HCT116 (cell line): ENCODE results near the gene ADD1. TPM values are rescaled to one million over a fixed set of nuclear protein-coding genes. Genes with fewer than 3 reads are reported as not detected.

Source experiments
- ATAC-seq: fragments of 200-7000 bp; cut with Tn5 transposase; 2 replicates; pipeline ENCODE4 v1.9.1; 2020; ENCODE audit warnings: mild to moderate bottlenecking, moderate library complexity
- BruUV-seq: library from RNA; stranded (reverse); fragments of 400-500 nt; replicated peaks from 2 replicates; lab custom pipeline; 2021; lab: Mats Ljungman, UMichigan
- CTCF ChIA-PET: fragments of 300-600 bp; sonication (Branson Sonifier 250); formaldehyde crosslinking; loops from one replicate; lab custom pipeline; 2021; ENCODE audit warnings: antibody characterized with exemption; lab: Charles Lee
- POLR2A ChIA-PET: fragments of 300-600, 350-600 bp; sonication (Branson Sonifier 250); formaldehyde crosslinking; loops from one replicate; lab custom pipeline; 2021; ENCODE audit warnings: antibody characterized with exemption; lab: Charles Lee
- RAD21 ChIA-PET, 2 experiments: fragments of 300-600 bp; sonication (Branson Sonifier 250); formaldehyde crosslinking; loops; one replicate each; lab custom pipeline; 2023; ENCODE audit warnings: low total read pairs in 2 of 2; ENCODE audit not compliant: uncharacterized antibody in 2 of 2, unreplicated experiment in 2 of 2, low non-redundant PET in 1 of 2; lab: Charles Lee
- DNase-seq: peaks from one replicate; pipeline ENCODE4 v3.0.0-alpha.2; 2010; ENCODE audit warnings: low read depth, low spot score
- H2AFZ ChIP-seq: fragments of 200-600 bp; shearing (Covaris generic), sonication (generic); 2 replicates; pipeline ENCODE4 v1.6.1; 2017; ENCODE audit warnings: low read depth, mixed run types, mixed read lengths, antibody characterized with exemption, low read length; ENCODE audit not compliant: poor library complexity, severe bottlenecking
- H3K27ac ChIP-seq: 2 replicates; pipeline ENCODE4 v1.5.1; 2012; ENCODE audit warnings: low read depth, low read length
- H3K27me3 ChIP-seq: fragments of 200-600 bp; sonication (generic); 2 replicates; pipeline ENCODE4 v1.6.1; 2016; ENCODE audit warnings: mixed run types, low read length, mixed read lengths; ENCODE audit not compliant: insufficient read depth
- H3K36me3 ChIP-seq, 2 experiments: fragments of 200-500 bp in 1 of 2; fragments of 200-600 bp in 1 of 2; sonication (Bioruptor generic) in 1 of 2; sonication (generic) in 1 of 2; 2 replicates each; pipeline versions ENCODE4 v1.5.1 to v1.6.1; 2014 to 2016; ENCODE audit warnings: low read length in 2 of 2, inconsistent platforms in 1 of 2, mixed read lengths in 1 of 2, mixed run types in 1 of 2; ENCODE audit not compliant: insufficient read depth in 2 of 2, control insufficient read depth in 1 of 2
- H3K4me1 ChIP-seq, 2 experiments: fragments of 200-600 bp in 1 of 2; sonication (generic) in 1 of 2; 2 replicates each; pipeline versions ENCODE4 v1.5.1 to v1.6.1; 2012 to 2017; ENCODE audit warnings: low read length in 2 of 2, inconsistent platforms in 1 of 2, mild to moderate bottlenecking in 1 of 2, mixed read lengths in 1 of 2, mixed run types in 1 of 2, moderate library complexity in 1 of 2; ENCODE audit not compliant: insufficient read depth in 2 of 2, control insufficient read depth in 1 of 2
- H3K4me2 ChIP-seq: fragments of 200-600 bp; sonication (generic); 2 replicates; pipeline ENCODE4 v1.6.1; 2017; ENCODE audit warnings: mixed run types, low read length, mixed read lengths
- H3K4me3 ChIP-seq, 2 experiments: fragments of 200-600 bp in 1 of 2; sonication (generic) in 1 of 2; replicated peaks in 1 of 2; 2 replicates each; pipeline ENCODE4 v1.5.1; 2011 to 2016; ENCODE audit warnings: low read length in 2 of 2, control low read depth in 1 of 2, low read depth in 1 of 2, mild to moderate bottlenecking in 1 of 2, mixed read lengths in 1 of 2, mixed run types in 1 of 2
- H3K79me2 ChIP-seq: fragments of 200-600 bp; sonication (generic); 2 replicates; pipeline ENCODE4 v1.6.1; 2017; ENCODE audit warnings: mild to moderate bottlenecking, mixed run types, low read length, moderate library complexity, mixed read lengths; ENCODE audit not compliant: insufficient read depth
- H3K9ac ChIP-seq: fragments of 200-600 bp; sonication (generic); 2 replicates; pipeline ENCODE4 v1.6.1; 2016; ENCODE audit warnings: low read length, mixed read lengths
- H3K9me2 ChIP-seq: fragments of 200-600 bp; sonication (generic), shearing (Covaris generic); 2 replicates; pipeline ENCODE4 v1.6.1; 2017; ENCODE audit warnings: mixed run types, mild to moderate bottlenecking, moderate library complexity; ENCODE audit not compliant: insufficient read depth
- H3K9me3 ChIP-seq, 2 experiments: fragments of 200-500 bp in 1 of 2; fragments of 200-600 bp in 1 of 2; sonication (Bioruptor generic) in 1 of 2; sonication (generic) in 1 of 2; 2 replicates each; pipeline ENCODE4 v1.6.1; 2014 to 2017; ENCODE audit warnings: low read length in 2 of 2, mixed read lengths in 2 of 2, inconsistent platforms in 1 of 2, low read depth in 1 of 2, mild to moderate bottlenecking in 1 of 2, mixed run types in 1 of 2, moderate library complexity in 1 of 2; ENCODE audit not compliant: control insufficient read depth in 1 of 2, insufficient read depth in 1 of 2
- H4K20me1 ChIP-seq: fragments of 200-600 bp; sonication (generic), shearing (Covaris generic); 2 replicates; pipeline ENCODE4 v1.6.1; 2017; ENCODE audit warnings: mixed run types, mild to moderate bottlenecking, moderate library complexity; ENCODE audit not compliant: insufficient read depth
- CTCF ChIP-seq, 3 experiments: fragments of 200-600 bp in 1 of 3; sonication (generic) in 1 of 3; IDR thresholded peaks in 2 of 3; conservative IDR thresholded peaks in 1 of 3; 2 replicates each; pipeline ENCODE4 v1.5.1; 2012 to 2017; ENCODE audit warnings: low read depth in 2 of 3, low read length in 2 of 3, antibody characterized with exemption in 1 of 3, borderline replicate concordance in 1 of 3, control low read depth in 1 of 3, mild to moderate bottlenecking in 1 of 3, mixed read lengths in 1 of 3, mixed run types in 1 of 3, moderate library complexity in 1 of 3; ENCODE audit not compliant: insufficient read depth in 1 of 3
- EGR1 ChIP-seq: IDR thresholded peaks from 2 replicates; pipeline ENCODE4 v1.6.1; 2012; ENCODE audit warnings: low read depth
- ELF1 ChIP-seq: IDR thresholded peaks from 2 replicates; pipeline ENCODE4 v1.6.1; 2012; ENCODE audit warnings: low read depth, borderline replicate concordance
- POLR2AphosphoS5 ChIP-seq: IDR thresholded peaks from 2 replicates; pipeline ENCODE4 v1.6.1; 2011; ENCODE audit warnings: mild to moderate bottlenecking, low read depth, low read length, moderate library complexity
- TCF7L2 ChIP-seq: IDR thresholded peaks from 2 replicates; pipeline ENCODE4 v1.7.0; 2011; ENCODE audit warnings: borderline replicate concordance, inconsistent platforms; ENCODE audit not compliant: insufficient read depth, insufficient read length; ENCODE audit errors: extremely low read depth
- intact Hi-C: fragments of 100-400 bp; cut with micrococcal nuclease; formaldehyde crosslinking; loops from 2 replicates; pipeline ENCODE4 v1.10.0; 2022
- total RNA-seq: library from RNA; stranded (reverse); gene quantifications from one replicate; pipeline ENCODE4 v1.2.1, GENCODE V29; 2021; ENCODE audit not compliant: unreplicated experiment

Gene ADD1
- total RNA-seq, 1 experiment from 2014 or later = 139 TPM

- intact Hi-C loops = no loop called here
- POLR2A ChIA-PET = no interaction called here
- CTCF ChIA-PET = interaction anchor here (0.6 kb wide), 1 partner anchor 167 kb away, joined by 3 read pairs; no protein-coding TSS in a partner anchor
- H3K9me2 ChIP-seq = no peaks in the 10 kb centered on the region
- H3K4me2 ChIP-seq = no peak overlapping the region
- peak in 2 of 3 experiments; percentile 41 to 44; a peak in 4 of 6 replicates for TF ChIP-seq CTCF (IDR thresholded peaks at IDR 0.05 in 2 of 3, conservative IDR thresholded peaks at IDR 0.05 in 1 of 3; ENCODE audit: borderline replicate concordance in 1 of 3, insufficient read depth in 1 of 3, low read depth in 2 of 3, low read length in 2 of 3)
- TF ChIP-seq EGR1 = no peak
- H4K20me1 ChIP-seq = no peaks in the 10 kb centered on the region
- H2AFZ ChIP-seq = no peak overlapping the region
- ATAC-seq (peak; percentile 43), DNase-seq (no peak)
- no peaks in the 10 kb centered on the region for H3K9me3 ChIP-seq
- no peak overlapping the region for H3K9ac ChIP-seq
- H3K36me3 ChIP-seq = peaks cover 4 to 31% of the 10 kb centered on the region in 2 experiments; a peak in 2 of 4 replicates
- no peaks in the 10 kb centered on the region for H3K27me3 ChIP-seq
- peaks cover 34% of the 10 kb centered on the region for H3K79me2 ChIP-seq
- peaks cover 4 to 19% of the 10 kb centered on the region in 2 experiments for H3K4me1 ChIP-seq
- RAD21 ChIA-PET = no interaction called here
- no TSS peak for BruUV-seq
- H3K4me3 ChIP-seq = no peak overlapping the region
- H3K27ac ChIP-seq = no peak overlapping the region; the same call in 1 of the 2 replicates
Measured at GRCh38 chr4:2930758-2931511, 87.3 kb downstream of the ADD1 start.

- no peak for ATAC-seq
- no peak overlapping the region; the same call in 1 of the 2 replicates for H3K27ac ChIP-seq
- no peak overlapping the region for H3K4me3 ChIP-seq
- intact Hi-C loops = no loop called here
- no peak overlapping the region for H2AFZ ChIP-seq
- DNase-seq = no peak
- H3K4me1 ChIP-seq = peaks cover 11 to 26% of the 10 kb centered on the region in 2 experiments
- H3K4me2 ChIP-seq = no peak overlapping the region
- peaks cover 4 to 31% of the 10 kb centered on the region in 2 experiments; a peak in 2 of 4 replicates for H3K36me3 ChIP-seq
- no TSS peak for BruUV-seq
- ChIA-PET RAD21 (no interaction called here), CTCF (no interaction called here), POLR2A (no interaction called here)
- no peaks in the 10 kb centered on the region for H3K9me2 ChIP-seq
- TF ChIP-seq TCF7L2 (no peak), ELF1 (no peak), POLR2AphosphoS5 (0 out of 2 replicates have a peak, but pooled peaks have one; percentile 17)
- peaks cover 36% of the 10 kb centered on the region for H3K79me2 ChIP-seq
- no peaks in the 10 kb centered on the region for H3K9me3 ChIP-seq
- H3K9ac ChIP-seq = no peak overlapping the region
- H4K20me1 ChIP-seq = peaks cover under 1% of the 10 kb centered on the region; the same call in 1 of the 2 replicates
- H3K27me3 ChIP-seq = no peaks in the 10 kb centered on the region
Measured at GRCh38 chr4:2931512-2932301, 88.1 kb downstream of the ADD1 start.
